ENCODE results near the gene CBY1.
"Not testable (repeated sequence)": the region's sequence is repeated elsewhere in the genome, so short reads cannot be mapped to it uniquely, and the experiment has no call there.

Gene CBY1

DNA sequence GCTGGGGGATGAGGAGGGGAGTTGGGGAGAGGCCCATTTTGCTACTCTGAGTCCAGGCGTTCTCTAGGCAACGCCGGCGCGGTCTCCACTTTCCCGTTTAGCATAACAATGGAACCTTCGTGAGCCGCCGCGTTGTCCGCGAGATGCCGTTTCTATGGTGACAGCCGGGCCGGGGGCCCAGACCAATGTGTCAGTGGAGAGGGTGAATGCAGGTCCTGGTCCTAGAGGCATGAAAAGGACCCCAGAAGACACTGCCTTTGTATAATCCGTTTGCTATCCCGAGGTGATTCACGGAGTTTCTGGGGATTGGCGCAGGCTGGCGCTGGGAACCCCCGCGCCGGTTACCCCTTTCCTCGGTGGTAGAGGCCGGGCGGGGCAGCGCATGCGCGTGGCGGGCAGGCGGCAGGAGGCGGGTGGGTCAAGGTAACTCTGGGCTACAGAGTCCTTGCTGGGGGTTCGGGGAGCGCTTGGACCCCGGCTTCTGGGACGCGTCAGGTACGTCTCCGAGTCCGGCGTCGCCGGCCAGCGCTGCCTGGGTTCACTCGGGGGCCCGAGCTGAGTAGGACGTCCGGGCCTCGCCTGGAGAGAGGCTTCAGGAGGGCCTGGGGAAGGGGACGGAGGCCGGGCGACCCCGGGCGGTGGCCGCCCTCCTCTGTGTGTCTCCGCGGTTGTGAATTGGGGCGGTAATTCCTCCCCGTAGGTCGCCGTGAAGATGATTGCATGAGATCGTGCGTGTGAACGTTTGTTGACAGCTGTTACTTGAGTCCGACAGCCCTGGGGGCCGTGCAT, at the start of gene CBY1, which contains the start of gene FAM227A:
TSS of gene CBY1 (plus strand) at position 383 of the 789 bp plus-strand sequence. CDS start 11,417 bp downstream, outside the sequence.
TSS of gene FAM227A (minus strand) at position 137 of the 789 bp plus-strand sequence. CDS start 6,224 bp downstream, outside the sequence.
- peak; percentile 10 to 73 for DNase-seq

DNA sequence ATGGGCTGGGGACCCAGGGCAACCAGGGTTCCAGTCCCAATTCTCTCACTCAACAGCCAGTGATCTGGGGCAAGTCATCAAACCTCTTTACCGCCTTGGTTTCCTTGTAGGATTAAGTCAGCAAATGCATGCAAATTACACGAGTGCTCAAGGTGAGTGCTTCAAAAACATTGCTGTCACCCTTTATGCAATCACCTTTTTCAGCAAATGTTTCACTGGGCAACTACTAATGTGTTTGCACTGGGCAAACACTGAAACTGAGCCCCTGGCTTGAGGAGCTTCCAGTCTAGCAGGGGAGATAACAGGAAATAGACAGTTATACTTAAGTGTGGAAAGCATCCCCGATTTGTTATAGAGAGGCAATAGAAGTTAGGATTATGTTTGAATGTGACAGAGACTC, 48.8 kb upstream of the CBY1 start:
- no peak for DNase-seq

DNA sequence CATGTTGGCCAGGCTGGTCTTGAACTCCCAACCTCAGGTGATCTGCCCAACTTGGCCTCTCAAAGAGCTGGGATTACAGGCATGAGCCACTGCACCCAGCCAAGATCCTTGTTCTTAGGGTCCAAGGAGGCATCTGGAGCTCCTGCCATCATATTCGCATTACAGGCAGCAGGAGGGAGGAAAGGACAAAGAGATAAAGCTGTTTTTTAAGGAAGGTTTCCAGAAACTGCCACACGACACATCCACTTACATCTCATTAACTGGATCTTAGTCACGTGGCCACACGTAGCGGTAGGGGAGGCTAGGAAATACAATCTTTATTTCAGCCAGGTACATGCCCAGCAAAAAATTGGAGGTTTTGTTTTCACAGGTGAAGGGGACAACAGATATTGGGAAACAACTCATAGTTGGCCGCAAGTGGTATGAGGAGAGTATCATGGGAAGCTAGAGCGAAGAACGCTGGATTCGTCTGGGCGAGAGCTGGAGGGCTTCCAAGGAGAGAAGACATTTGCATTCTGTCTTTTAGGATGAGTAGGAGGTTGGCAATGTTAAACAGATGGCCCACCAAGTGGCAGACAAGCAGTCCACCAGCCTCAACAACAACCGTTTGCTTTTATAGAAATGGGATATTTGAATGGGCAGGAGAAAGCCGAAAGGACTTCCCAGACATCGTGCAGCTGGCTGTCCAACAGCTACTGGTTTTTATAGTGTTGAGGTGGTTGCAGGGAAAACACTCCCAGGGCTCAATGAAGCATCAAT, 47.3 kb upstream of the CBY1 start:
- no peak for DNase-seq

DNA sequence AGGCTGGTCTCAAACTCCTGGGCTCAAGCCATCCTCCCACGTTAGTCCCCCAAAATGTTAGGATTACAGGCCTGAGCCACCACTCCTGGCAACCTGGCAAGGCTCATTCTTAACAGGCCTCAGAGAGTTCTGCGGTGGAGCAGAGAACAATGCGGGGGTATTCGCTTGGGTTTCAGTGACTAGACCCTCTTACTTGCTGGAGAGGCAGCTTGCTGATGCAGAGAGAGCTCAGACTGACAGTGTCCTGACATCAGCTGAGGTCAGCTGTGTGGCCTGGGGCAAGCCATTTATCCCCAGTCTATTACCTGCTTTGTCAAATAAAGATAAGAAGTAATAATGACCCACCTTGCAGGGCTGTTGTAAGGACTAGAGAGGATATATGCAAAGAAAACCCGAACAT, 46.2 kb upstream of the CBY1 start:
- no peak for DNase-seq

DNA sequence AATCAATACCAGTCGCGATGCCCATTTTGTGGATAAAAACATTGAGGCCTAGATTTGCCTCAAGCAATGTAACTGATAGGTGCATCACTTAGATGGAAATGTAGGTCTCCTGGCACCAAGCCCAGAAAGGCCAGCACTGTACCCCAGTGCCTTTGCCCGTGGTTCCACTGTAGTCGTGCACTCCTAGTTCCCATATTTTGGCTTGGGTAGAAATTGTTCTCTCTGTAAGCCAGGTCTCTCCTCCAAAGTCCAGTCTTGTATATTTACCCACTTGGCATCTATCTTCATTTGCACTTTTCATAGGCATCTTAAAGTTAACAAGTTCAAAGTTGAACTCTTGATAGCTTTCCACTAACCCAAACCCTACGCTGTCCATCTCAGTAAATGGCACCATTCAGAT, 44.9 kb upstream of the CBY1 start:
- no peak for DNase-seq

DNA sequence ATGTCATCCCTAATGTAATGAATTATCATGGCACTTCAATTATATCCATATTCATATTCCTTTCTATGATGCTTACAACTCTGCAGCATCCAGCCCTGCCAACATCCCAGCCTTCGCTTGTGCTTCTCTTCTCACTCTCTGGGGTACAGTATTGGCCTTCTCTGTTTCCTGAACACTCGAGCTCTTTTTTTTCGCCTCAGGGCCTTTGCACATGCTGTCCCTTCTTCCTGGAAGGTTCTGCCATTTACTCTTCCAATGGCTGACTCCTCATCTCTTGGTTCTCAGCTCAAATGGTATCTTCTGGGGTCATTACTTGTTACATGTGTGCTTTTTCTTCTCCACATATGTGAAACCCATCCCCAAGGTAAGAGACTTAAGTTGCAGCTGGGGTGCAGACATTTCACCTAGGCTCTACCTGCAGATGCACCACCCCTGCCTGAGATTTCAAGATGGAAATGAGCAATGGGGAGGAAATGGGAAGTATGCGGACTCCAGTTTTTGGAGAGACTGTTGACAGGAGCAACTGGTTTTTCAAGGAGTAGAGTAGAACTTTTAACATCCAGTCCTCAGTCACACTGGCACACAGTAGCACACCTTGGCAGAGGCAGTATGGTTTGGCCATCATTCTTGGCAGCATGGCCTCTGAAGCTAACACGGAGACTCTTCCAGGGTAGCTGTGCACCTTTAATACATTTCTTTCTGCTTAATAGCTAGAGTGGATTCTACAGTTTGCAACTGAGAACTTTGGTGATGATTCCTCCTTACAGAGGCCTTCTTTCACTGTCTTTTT, 44.0 kb upstream of the CBY1 start:
- no peak for DNase-seq

DNA sequence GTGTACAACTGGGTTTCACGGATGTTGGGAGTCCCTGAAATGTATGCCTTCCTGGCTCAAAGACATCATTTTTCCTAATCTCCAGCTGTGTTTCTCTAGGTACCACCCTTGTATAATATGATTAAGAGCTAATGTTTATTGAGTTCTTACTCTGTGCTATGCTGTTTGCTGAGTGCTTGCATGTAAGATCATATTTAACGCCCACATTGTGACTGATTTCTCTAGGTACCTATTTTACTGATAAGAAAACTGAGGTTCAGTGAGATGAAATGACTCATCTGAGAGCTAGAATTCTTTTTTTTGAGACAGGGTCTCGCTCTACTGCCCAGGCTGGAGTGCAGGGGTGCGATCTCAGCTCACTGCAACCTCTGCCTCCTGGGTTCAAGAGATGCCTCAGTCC, 42.9 kb upstream of the CBY1 start:
- DNase-seq, result no peak

DNA sequence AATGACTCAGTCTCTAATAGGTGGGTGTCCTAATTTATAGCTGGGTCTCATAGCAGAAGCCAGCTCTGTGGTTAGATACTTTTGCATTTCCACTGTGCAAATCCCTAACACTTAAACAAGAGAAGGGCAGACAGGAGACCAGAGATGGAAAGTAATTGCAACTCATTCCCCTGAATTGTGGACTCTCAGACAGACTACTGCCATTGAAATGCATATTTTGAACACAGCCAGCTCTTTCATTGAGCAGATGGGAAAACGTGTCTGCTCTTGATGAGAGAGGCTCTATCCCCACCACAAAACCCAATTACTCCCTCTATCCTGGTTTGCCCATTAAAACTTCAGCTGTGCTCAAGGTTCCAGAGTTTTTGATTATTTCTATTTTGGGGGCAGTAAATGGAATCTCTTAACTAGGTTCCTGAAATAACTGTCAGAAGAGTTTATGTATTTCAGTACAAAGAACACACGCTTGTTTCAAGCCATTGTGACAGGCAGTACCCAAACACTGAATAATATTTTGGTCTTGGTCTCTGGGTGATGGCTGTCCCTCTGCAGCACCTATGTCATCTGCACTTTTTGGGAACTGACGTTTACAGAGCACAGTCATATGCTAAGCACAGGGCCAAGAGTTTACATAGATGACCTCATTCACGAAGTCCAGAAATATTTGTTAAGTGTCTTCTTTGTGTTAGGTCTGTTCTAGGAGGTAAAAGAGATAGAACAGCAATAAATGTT, 41.9 kb upstream of the CBY1 start:
- no peak for DNase-seq

DNA sequence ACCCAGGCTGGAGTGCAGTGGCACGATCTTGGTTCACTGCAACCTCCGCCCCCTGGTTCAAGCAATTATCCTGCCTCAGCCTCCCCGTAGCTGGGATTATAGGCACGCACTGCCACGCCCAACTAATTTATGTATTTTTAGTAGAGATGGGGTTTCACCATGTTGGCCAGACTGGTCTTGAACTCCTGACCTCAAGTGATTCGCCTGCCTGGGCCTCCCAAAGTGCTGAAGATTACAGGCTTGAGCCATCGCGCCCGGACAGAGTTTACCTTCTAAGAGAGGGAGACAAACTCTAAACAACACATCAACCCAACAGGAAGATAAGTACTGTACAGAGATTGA, 41.4 kb upstream of the CBY1 start:
- not testable (repeated sequence) for DNase-seq

DNA sequence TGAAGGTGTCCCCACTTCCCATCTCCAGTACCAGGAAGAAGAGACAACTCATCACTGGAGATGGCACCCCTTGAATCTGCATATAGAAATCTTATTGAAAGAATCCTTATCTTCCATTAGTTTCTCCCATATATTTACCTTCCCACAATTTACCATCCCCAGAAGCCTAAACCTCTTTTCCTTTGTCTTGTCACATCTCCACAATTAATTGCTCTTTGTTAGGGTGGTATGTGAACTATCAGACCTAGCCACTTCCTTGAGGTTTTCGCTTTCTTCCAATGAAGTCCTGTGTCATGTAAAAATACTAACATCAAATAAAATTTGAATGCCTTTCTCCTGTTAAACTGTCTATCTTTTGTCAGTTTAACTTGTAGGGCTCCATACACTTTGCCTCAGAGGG, 38.2 kb upstream of the CBY1 start:
- no peak for DNase-seq

DNA sequence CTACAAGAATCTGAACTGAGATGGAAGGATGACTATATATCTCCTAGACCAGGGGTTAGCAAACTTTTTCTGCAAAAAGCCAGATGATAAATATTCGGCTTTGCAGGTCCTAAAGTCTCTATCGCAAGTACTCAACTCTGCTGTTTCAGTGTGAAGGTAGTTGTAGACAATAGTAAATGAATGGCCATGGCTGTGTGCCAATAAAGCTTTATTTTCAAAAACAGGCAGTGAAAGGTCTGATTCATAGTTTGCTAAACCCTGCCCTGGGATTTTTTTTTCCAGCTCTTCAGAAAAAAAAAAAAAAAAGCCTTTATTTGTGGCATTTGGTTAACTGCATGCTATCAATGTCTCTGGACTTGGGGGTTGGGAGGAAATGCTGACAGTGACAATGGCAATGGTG, 37.8 kb upstream of the CBY1 start:
- DNase-seq, result no peak

DNA sequence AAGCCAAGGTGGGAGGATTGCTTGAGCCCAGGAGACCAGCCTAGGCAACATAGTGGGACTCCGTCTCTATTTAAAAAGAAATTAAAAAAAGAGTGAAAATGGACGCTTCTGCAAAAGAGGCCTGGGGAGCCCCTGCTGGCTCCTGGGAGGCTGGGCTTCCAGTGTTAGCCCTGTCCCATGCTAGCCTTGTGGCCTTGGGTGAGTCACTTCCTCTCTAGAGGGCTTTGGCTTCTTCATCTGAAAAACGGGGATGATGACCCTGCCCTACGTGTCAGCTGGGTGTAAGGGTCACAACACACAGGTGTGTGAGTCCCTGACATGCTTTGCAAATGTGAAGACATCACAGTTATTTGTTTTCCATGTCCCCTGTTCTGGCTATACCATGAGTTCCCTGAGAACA, 33.1 kb upstream of the CBY1 start:
- DNase-seq, result no peak

DNA sequence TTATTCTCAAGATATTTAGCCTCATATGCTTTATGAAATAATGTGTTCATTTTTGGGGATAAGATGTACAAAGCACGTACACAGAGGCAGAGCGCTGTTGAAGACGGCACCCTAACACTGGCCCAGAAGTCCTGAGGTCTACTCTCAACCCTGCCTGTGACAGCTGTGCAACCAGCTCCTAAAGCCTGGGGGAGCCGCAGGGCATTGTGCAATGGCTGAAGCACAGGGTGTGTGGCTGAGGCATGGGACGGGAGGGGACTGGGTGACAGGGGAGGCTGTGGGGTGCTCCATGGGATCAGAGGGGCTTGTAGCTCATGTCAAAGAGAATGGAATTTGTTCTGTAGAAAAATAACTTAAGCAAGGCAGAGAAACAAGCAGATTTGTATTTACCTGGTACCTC, 28.0 kb upstream of the CBY1 start:
- DNase-seq, result no peak

DNA sequence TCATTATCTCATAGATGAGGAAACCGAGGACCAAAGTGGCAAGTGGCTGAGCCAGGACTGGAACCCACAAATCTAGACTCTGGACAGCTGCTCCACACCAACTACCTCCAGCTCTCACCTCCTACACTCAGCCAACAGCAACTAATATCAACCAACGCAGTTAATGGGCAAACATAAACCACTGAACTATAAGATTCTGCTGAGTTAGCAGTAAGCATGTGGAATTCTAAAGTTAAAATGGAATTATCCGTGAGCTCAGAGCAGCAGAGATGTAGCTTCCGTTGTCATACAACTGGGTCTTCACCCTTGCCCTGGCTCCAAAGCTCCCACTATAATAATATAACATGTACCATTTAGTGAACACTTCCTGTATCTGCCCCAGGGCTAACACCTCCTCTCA, 27.3 kb upstream of the CBY1 start:
- DNase-seq, result no peak

DNA sequence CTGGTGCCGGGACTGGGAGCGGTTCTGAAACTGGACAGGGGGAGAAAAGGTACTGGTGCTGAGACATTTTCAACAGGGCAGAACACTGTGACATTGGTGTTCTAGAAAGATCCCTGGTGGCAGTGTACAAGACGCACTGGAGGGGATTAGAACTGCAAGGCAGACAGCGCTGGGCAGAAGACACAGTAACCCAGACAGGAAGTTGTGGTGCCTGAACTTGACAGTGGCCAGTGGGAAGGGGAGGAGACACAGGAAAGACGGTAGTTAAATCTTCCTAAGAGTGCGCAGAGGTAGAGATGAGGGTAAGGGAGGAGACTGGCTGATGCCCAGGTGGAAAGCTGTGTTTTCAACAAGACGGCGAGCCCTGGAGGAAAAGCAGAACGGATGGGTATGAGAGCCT, 24.7 kb upstream of the CBY1 start:
- no peak for DNase-seq

DNA sequence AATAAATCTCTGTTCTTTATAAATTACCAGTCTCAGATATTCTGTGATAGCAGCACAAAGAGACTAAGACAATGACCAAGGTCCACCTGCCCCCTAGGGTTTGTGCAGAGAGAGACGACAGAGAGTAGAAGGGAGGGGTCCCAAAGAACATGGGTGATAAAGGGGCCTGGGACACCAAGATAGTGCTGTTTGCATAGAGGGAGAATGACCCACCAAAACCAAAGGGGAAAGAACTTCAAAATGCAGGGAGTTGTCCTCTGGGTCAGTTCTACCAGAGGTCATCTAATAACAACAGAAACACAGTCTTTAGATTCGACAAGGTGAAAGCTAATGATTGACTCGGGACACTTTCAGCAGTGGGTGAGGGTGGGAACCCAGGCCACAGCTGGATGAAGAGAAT, 23.9 kb upstream of the CBY1 start:
- DNase-seq, result no peak

DNA sequence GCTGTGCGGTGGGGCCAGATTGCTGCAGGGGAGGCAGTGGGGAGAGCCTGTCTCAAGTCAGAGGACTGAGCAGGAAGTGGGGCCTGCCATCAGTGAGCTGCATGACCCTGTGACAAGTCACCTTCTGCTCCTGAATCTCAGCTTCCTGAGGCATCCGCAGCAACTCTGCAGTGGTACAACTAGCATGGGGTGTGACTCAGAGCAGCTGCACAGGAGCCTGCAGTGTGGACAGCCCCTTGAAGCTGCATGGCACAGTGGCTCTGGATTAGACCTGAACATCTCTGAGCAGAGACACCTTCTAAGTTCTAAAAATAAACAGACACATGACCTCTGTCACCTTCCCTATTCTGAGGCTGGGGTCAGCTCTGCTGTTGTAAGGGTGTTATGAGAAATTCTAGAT, 18.2 kb upstream of the CBY1 start:
- no peak for DNase-seq

DNA sequence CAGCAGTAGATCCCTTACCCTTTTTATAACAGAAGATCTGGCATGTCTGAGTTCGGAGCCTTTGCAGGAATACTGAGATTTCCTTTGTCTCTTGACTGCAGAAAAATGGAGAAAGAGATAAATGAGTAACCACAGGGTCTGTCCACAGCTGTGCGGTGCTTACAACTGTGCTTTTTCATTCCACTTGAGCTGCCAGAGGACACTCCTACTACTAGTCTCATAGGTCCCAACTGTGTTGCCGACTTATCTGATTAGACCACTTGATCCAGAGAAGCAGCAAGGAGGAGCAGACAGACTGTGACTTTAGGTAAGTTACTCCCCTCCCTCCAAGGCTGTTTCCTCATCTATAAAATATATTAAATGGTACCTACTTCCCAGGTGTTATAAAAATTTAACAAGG, 17.7 kb upstream of the CBY1 start:
- DNase-seq, result no peak

DNA sequence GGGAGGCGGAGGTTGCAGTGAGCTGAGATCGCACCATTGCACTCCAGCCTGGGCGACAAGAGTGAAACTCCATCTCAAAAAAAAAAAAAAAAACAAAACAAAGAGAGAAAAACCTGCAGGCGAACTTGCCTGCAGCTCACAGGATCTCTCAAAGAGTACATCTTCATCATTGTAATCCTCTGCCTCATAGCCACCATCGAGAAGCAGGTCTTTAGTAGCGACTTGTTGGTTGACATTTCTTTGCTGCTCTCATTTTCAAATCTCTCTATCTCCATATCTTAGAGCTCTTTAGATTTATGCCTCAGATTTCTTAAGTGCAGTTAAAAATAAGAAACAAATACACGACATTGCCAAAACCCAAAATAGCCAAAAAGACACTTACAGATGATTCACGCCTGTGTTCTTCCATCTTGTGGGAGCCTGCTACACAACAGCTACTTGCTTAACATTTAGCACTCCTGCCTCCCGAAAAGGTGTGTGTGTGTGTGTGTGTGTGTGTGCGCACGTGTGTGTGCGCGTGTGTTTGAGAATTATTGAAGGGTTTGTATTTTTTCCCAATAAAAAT, 14.9 kb upstream of the CBY1 start:
- no peak for DNase-seq

DNA sequence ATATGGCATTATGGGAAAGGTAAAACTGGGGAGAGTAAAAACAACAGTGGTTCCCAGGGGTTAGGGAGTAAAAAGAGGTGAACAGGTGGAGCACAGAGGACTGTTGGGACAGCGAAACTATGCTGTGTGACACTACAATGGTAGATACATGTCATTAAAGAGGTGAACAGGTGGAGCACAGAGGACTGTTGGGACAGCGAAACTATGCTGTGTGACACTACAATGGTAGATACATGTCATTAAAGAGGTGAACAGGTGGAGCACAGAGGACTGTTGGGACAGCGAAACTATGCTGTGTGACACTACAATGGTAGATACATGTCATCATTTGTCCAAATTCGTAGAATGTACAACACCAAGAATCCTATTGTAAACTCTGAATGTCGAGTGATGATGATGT, 12.2 kb upstream of the CBY1 start:
- not testable (repeated sequence) for DNase-seq

DNA sequence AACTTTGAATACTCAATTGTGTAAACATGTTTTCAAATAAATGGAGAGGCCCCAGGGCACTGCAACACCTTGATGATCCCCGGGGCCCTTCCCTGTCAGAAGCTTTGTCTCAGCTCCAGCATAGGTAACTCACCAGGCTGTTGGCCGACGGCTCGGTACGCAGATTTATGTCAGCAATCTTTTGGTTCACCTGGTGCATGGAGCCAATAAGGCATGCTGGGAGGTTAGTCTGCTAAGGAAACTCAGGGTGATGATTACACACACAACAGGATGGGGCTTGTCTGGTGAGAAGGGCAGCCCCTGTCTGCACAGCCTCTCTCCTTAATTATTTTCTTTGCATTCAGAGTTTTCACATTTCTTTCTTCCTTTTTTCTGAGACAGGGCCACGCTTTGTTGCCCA, 11.0 kb upstream of the CBY1 start:
- no peak for DNase-seq

DNA sequence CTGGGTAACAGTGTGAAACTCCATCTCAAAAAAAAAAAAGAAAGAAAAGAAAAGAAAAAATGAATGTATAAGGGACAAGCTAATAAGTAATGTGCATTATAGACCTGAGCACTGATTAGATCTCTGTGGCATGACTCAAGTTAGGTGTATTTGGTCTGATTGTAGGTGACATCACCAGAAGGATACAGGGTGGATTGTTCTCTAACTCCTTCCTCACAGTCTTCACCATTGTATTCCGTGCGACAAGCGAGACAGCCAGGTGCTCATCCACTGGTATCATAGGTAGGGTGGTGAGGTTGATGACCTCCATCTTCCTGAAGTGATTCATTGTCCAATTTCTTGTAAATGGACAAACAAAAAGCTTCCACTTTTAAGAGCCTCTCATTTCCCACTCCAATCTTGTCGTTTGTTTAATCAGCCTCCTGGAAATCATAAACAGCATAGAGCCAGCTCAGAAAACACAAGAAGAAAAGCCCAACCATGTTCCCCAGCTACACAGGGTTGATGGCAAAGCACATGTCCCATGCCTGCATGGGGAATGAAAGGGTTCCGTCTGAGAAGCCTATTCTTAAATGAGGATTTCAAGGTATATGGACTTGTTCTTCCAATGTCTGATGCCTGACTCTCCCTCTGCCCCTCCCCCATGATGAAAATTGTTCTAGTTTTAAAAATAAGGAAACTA, 6.5 kb upstream of the CBY1 start:
- no peak for DNase-seq

All from cerebellar nuclear complex (tissue), 1 donor.